Fibroblast of lung (primary cell): ENCODE measurements around the gene SOX13. TPM values are rescaled to one million over a fixed set of nuclear protein-coding genes. Genes with fewer than 3 reads are reported as not detected.

Source experiments
- DNase-seq, 2 donors: peaks; one replicate each; pipeline versions ENCODE4 v3.0.0 to v3.0.0-alpha.2; 2010; ENCODE audit warnings: low read depth in 2 of 2
- H2AFZ ChIP-seq: 2 replicates; pipeline ENCODE4 v1.5.1; 2012; ENCODE audit warnings: low read length, control low read depth, inconsistent platforms
- H3K27ac ChIP-seq: 2 replicates; pipeline ENCODE4 v1.5.1; 2011; ENCODE audit warnings: low read length, control low read depth; ENCODE audit not compliant: insufficient read depth
- H3K27me3 ChIP-seq: 2 replicates; pipeline ENCODE4 v1.5.1; 2011; ENCODE audit warnings: mild to moderate bottlenecking, low read length; ENCODE audit not compliant: control insufficient read depth, insufficient read depth
- H3K36me3 ChIP-seq: 2 replicates; pipeline ENCODE4 v1.5.1; 2011; ENCODE audit warnings: low read length; ENCODE audit not compliant: control insufficient read depth, insufficient read depth
- H3K4me1 ChIP-seq: 2 replicates; pipeline ENCODE4 v1.5.1; 2011; ENCODE audit warnings: low read length; ENCODE audit not compliant: control insufficient read depth, insufficient read depth; ENCODE audit errors: extremely low read depth
- H3K4me2 ChIP-seq: 2 replicates; pipeline ENCODE4 v1.5.1; 2011; ENCODE audit warnings: low read length, control low read depth; ENCODE audit not compliant: insufficient read depth; ENCODE audit errors: extremely low read depth
- H3K4me3 ChIP-seq, 4 experiments: fragments of 200-600 bp in 1 of 4; sonication (generic) in 1 of 4; replicated peaks in 1 of 4; 2 replicates each; pipeline ENCODE4 v1.5.1; 2011 to 2016; ENCODE audit warnings: low read length in 4 of 4, low read depth in 3 of 4, mild to moderate bottlenecking in 3 of 4, control low read depth in 2 of 4, inconsistent platforms in 1 of 4, mixed read lengths in 1 of 4; ENCODE audit not compliant: insufficient read depth in 1 of 4; ENCODE audit errors: control extremely low read depth in 1 of 4
- H3K79me2 ChIP-seq: 2 replicates; pipeline ENCODE4 v1.5.1; 2012; ENCODE audit warnings: mild to moderate bottlenecking, low read length, inconsistent platforms; ENCODE audit not compliant: control insufficient read depth, insufficient read depth
- H3K9ac ChIP-seq: 2 replicates; pipeline ENCODE4 v1.5.1; 2011; ENCODE audit warnings: mild to moderate bottlenecking, low read length, control low read depth; ENCODE audit not compliant: insufficient read depth
- H3K9me3 ChIP-seq: 2 replicates; pipeline ENCODE4 v1.5.1; 2012; ENCODE audit warnings: low read depth, low read length; ENCODE audit not compliant: control insufficient read depth, insufficient read depth
- H4K20me1 ChIP-seq: 2 replicates; pipeline ENCODE4 v1.5.1; 2011; ENCODE audit warnings: low read length; ENCODE audit not compliant: control insufficient read depth, insufficient read depth; ENCODE audit errors: extremely low read depth
- EZH2 ChIP-seq: IDR thresholded peaks from 2 replicates; pipeline ENCODE4 v1.5.1; 2012; ENCODE audit warnings: low read length, control low read depth, mild to moderate bottlenecking; ENCODE audit errors: missing control alignments
- polyA plus RNA-seq, 2 donors: library from polyadenylated mRNA; depleted of rRNA in 1 of 2; stranded (reverse) in 1 of 2; unstranded in 1 of 2; fragments of >200 nt; gene quantifications; 2 replicates each; pipeline ENCODE4 v1.2.1, GENCODE V29; 2011 to 2012; ENCODE audit warnings: missing spikeins in 1 of 2
- total RNA-seq: library from RNA; depleted of rRNA; stranded (reverse); fragments of >200 nt; gene quantifications from 2 replicates; pipeline ENCODE4 v1.2.1, GENCODE V29; 2014
- TF ChIP-seq, protein P1 (sequence below), 2 donors: IDR thresholded peaks in 1 of 2; conservative IDR thresholded peaks in 1 of 2; 1 replicate in 1 of 2; 2 replicates in 1 of 2; pipeline ENCODE4 v1.5.1; 2011 to 2012; ENCODE audit warnings: low read length in 2 of 2, control low read depth in 1 of 2, inconsistent platforms in 1 of 2, low read depth in 1 of 2, mild to moderate bottlenecking in 1 of 2

Gene SOX13
- total and polyA plus RNA-seq, 2 donors (not counting 1 experiment from before 2014, with no cell fraction given): 2.0 to 5.5 TPM

DNA sequence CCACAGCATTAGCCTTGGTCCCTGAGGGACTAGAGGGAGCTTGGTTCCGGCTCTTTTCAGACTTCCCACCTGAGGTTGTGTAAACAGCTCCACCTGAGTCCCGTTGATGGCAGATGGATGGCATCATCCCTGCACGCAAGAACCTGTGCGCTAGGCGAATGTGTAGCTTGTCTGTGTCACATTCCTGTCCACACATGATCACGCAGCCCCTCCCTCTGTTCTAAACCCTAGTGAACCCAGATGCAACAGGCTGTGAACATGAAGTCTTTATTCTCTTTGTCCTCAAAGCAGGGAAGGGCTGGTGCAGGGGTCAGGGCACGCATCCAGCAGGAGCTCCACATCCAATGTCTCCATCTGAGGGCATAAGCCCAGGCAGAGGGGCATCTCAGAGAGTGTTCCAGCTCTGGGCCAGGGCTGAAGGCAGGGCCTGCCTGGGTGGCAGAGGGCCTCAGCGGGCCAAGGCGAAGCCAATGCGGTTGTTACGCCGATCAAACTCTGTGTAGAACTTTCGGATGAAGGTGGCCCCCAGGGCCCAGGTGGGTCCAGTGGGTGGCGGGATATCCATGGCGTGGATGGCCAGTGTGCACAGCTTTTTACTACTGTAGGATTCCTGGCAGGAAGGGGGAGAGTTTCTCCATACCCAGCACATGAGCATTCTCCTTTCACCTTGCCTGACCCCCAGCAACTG lies 81.8 kb downstream of the SOX13 start:
- no peaks in the 10 kb centered on the region for H3K4me1 ChIP-seq
- no peak overlapping the region for H3K9ac ChIP-seq
- H3K9me3 ChIP-seq: no peaks in the 10 kb centered on the region
- H2AFZ ChIP-seq: no peak overlapping the region
- DNase-seq: no peak
- H3K79me2 ChIP-seq: no peaks in the 10 kb centered on the region
- H3K4me3 ChIP-seq: no peak overlapping the region
- H4K20me1 ChIP-seq: no peaks in the 10 kb centered on the region
- peaks cover 25% of the 10 kb centered on the region for H3K27me3 ChIP-seq
- H3K27ac ChIP-seq: no peak overlapping the region
- no peaks in the 10 kb centered on the region for H3K36me3 ChIP-seq
- no peak overlapping the region for H3K4me2 ChIP-seq
- TF ChIP-seq, protein P1, sequence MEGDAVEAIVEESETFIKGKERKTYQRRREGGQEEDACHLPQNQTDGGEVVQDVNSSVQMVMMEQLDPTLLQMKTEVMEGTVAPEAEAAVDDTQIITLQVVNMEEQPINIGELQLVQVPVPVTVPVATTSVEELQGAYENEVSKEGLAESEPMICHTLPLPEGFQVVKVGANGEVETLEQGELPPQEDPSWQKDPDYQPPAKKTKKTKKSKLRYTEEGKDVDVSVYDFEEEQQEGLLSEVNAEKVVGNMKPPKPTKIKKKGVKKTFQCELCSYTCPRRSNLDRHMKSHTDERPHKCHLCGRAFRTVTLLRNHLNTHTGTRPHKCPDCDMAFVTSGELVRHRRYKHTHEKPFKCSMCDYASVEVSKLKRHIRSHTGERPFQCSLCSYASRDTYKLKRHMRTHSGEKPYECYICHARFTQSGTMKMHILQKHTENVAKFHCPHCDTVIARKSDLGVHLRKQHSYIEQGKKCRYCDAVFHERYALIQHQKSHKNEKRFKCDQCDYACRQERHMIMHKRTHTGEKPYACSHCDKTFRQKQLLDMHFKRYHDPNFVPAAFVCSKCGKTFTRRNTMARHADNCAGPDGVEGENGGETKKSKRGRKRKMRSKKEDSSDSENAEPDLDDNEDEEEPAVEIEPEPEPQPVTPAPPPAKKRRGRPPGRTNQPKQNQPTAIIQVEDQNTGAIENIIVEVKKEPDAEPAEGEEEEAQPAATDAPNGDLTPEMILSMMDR (conservative IDR thresholded peaks at IDR 0.05 in 1 of 2, IDR thresholded peaks at IDR 0.05 in 1 of 2; ENCODE audit: low read depth in 1 of 2, low read length in 2 of 2): no peak
- TF ChIP-seq EZH2: no peak

GRCh38 chr1:204155881-204156280 lies 83.0 kb downstream of the SOX13 start:
- Histone ChIP-seq H3K4me2 (no peak overlapping the region), H3K4me1 (no peaks in the 10 kb centered on the region), H3K27me3 (peaks cover 21% of the 10 kb centered on the region), H3K9ac (no peak overlapping the region), H3K9me3 (no peaks in the 10 kb centered on the region), H4K20me1 (no peaks in the 10 kb centered on the region), H3K36me3 (no peaks in the 10 kb centered on the region), H3K79me2 (no peaks in the 10 kb centered on the region), H3K4me3 (no peak overlapping the region), H2AFZ (no peak overlapping the region), H3K27ac (no peak overlapping the region)
- TF ChIP-seq, protein P1 (conservative IDR thresholded peaks at IDR 0.05 in 1 of 2, IDR thresholded peaks at IDR 0.05 in 1 of 2; ENCODE audit: low read depth in 1 of 2, low read length in 2 of 2): no peak
- TF ChIP-seq EZH2: no peak
- DNase-seq: no peak

DNA sequence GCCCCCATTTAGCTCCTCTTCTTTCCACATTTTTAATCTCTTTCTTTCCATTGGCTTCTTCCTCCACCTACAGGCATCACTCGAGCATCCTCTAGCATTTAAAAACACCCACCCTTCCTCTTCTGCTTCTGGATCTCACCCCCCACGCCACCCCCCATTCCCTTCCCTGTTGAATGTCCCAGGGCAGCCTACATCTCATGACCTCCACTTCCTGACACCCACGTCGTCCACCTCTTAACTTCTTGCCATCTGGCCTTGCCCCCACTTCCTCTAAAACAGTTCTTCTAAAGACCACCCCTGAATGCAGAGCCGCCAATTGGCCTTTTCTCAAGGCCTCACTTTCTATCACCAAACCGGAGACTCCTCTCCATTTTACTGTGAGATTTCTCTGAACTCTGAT lies 85.0 kb downstream of the SOX13 start:
- no peaks in the 10 kb centered on the region for H3K79me2 ChIP-seq
- H2AFZ ChIP-seq: no peak overlapping the region
- H3K27me3 ChIP-seq: peaks cover 8% of the 10 kb centered on the region
- TF ChIP-seq, protein P1 (conservative IDR thresholded peaks at IDR 0.05 in 1 of 2, IDR thresholded peaks at IDR 0.05 in 1 of 2; ENCODE audit: low read depth in 1 of 2, low read length in 2 of 2): no peak
- no peak for TF ChIP-seq EZH2
- H3K4me1 ChIP-seq: no peaks in the 10 kb centered on the region
- H3K36me3 ChIP-seq: no peaks in the 10 kb centered on the region
- no peak overlapping the region for H3K4me2 ChIP-seq
- no peaks in the 10 kb centered on the region for H3K9me3 ChIP-seq
- H3K27ac ChIP-seq: no peak overlapping the region
- no peak overlapping the region for H3K9ac ChIP-seq
- no peaks in the 10 kb centered on the region for H4K20me1 ChIP-seq
- no peak for DNase-seq
- no peak overlapping the region for H3K4me3 ChIP-seq
